IMR-90 (cell line): ENCODE results near the gene SBSN. TPM values are rescaled to one million over a fixed set of nuclear protein-coding genes. Genes with fewer than 3 reads are reported as not detected.

ENCODE experiments used
- ATAC-seq: fragments of 200-7000 bp; cut with Tn5 transposase; 2 replicates; pipeline ENCODE4 v1.9.1; 2020; ENCODE audit warnings: low read depth, mild to moderate bottlenecking, moderate library complexity
- BruUV-seq: library from RNA; stranded (reverse); fragments of 400-500 nt; replicated peaks from 2 replicates; lab custom pipeline; 2021; lab: Mats Ljungman, UMichigan
- CTCF ChIA-PET: fragments of 300-600 bp; formaldehyde crosslinking; extraction: SDS; loops from one replicate; lab custom pipeline; 2021; ENCODE audit warnings: antibody characterized with exemption; lab: Yijun Ruan, JAX
- POLR2A ChIA-PET: fragments of 300-600 bp; sonication (Branson Sonifier 250); formaldehyde crosslinking; loops from one replicate; lab custom pipeline; 2022; ENCODE audit warnings: antibody characterized with exemption; ENCODE audit not compliant: unreplicated experiment; lab: Charles Lee
- DNase-seq: peaks from one replicate; pipeline ENCODE4 v3.0.0; 2013
- H2AFZ ChIP-seq: replicated peaks from 2 replicates; pipeline ENCODE3; 2013; ENCODE audit warnings: low read length, mild to moderate bottlenecking; ENCODE audit not compliant: poor library complexity
- H2AK5ac ChIP-seq: 2 replicates; pipeline ENCODE4 v1.6.1; 2013; ENCODE audit warnings: low read depth, low read length, inconsistent platforms
- H2AK9ac ChIP-seq: replicated peaks from 2 replicates; pipeline ENCODE3; 2013; ENCODE audit warnings: mild to moderate bottlenecking, low read depth, low read length, moderate library complexity; ENCODE audit not compliant: poor library complexity
- H2BK120ac ChIP-seq: 2 replicates; pipeline ENCODE4 v1.6.1; 2013; ENCODE audit warnings: low read depth, low read length, inconsistent platforms
- H2BK15ac ChIP-seq: 3 replicates; pipeline ENCODE4 v1.6.1; 2013; ENCODE audit warnings: low read depth, low read length, inconsistent platforms
- H2BK20ac ChIP-seq: 2 replicates; pipeline ENCODE4 v1.6.1; 2013; ENCODE audit warnings: low read depth, mild to moderate bottlenecking, inconsistent platforms, low read length, moderate library complexity
- H2BK5ac ChIP-seq: 2 replicates; pipeline ENCODE4 v1.6.1; 2013; ENCODE audit warnings: mild to moderate bottlenecking, low read depth, low read length, inconsistent platforms; ENCODE audit not compliant: poor library complexity, severe bottlenecking
- H3K14ac ChIP-seq: replicated peaks from 2 replicates; pipeline ENCODE4 v1.6.1; 2013; ENCODE audit warnings: low read depth, low read length, inconsistent platforms
- H3K18ac ChIP-seq: 2 replicates; pipeline ENCODE4 v1.6.1; 2013; ENCODE audit warnings: low read depth, low read length, control low read depth
- H3K23ac ChIP-seq: 2 replicates; pipeline ENCODE4 v1.6.1; 2013; ENCODE audit warnings: low read depth, low read length, inconsistent platforms
- H3K27ac ChIP-seq: 2 replicates; pipeline ENCODE4 v1.5.1; 2013; ENCODE audit warnings: mild to moderate bottlenecking, control low read depth, low read length; ENCODE audit not compliant: insufficient read depth
- H3K27me3 ChIP-seq: 2 replicates; pipeline ENCODE4 v1.6.1; 2013; ENCODE audit warnings: low read length; ENCODE audit not compliant: control insufficient read depth, insufficient read depth
- H3K36me3 ChIP-seq: 2 replicates; pipeline ENCODE4 v1.6.1; 2013; ENCODE audit warnings: low read length, mixed read lengths; ENCODE audit not compliant: control insufficient read depth, insufficient read depth
- H3K4ac ChIP-seq: 2 replicates; pipeline ENCODE4 v1.6.1; 2013; ENCODE audit warnings: low read depth, low read length, inconsistent platforms
- H3K4me1 ChIP-seq: 2 replicates; pipeline ENCODE4 v1.6.1; 2013; ENCODE audit warnings: low read length, mixed read lengths; ENCODE audit not compliant: control insufficient read depth, insufficient read depth
- H3K4me2 ChIP-seq: 2 replicates; pipeline ENCODE4 v1.6.1; 2013; ENCODE audit warnings: low read depth, mild to moderate bottlenecking, control low read depth, low read length, moderate library complexity
- H3K4me3 ChIP-seq: 2 replicates; pipeline ENCODE4 v1.5.1; 2013; ENCODE audit warnings: low read depth, mild to moderate bottlenecking, control low read depth, low read length, moderate library complexity; ENCODE audit not compliant: insufficient read depth
- H3K56ac ChIP-seq: 2 replicates; pipeline ENCODE4 v1.6.1; 2013; ENCODE audit warnings: low read length, inconsistent platforms; ENCODE audit not compliant: insufficient read depth; ENCODE audit errors: extremely low read depth
- H3K79me1 ChIP-seq, 2 experiments: 2 replicates each; pipeline ENCODE4 v1.6.1; 2013; ENCODE audit warnings: low read length in 2 of 2, inconsistent platforms in 1 of 2, low read depth in 1 of 2
- H3K9ac ChIP-seq: 2 replicates; pipeline ENCODE4 v1.6.1; 2013; ENCODE audit warnings: low read depth, low read length, control low read depth
- H3K9me1 ChIP-seq: 2 replicates; pipeline ENCODE4 v1.6.1; 2013; ENCODE audit warnings: low read length, inconsistent platforms; ENCODE audit not compliant: insufficient read depth
- H3K9me3 ChIP-seq: 2 replicates; pipeline ENCODE4 v1.6.1; 2013; ENCODE audit warnings: low read length; ENCODE audit not compliant: control insufficient read depth, insufficient read depth
- H4K20me1 ChIP-seq: 2 replicates; pipeline ENCODE4 v1.6.1; 2013; ENCODE audit warnings: low read length, inconsistent platforms; ENCODE audit not compliant: insufficient read depth
- H4K5ac ChIP-seq: 2 replicates; pipeline ENCODE4 v1.6.1; 2013; ENCODE audit warnings: mild to moderate bottlenecking, low read depth, low read length, control low read depth
- H4K8ac ChIP-seq, 2 experiments: 2 replicates each; pipeline ENCODE4 v1.6.1; 2013; ENCODE audit warnings: low read depth in 2 of 2, low read length in 2 of 2, control low read depth in 1 of 2, inconsistent platforms in 1 of 2
- H4K91ac ChIP-seq: 2 replicates; pipeline ENCODE4 v1.6.1; 2013; ENCODE audit warnings: low read depth, low read length, inconsistent platforms; ENCODE audit not compliant: insufficient read depth
- BHLHE40 ChIP-seq: fragments of 150-350 bp; IDR thresholded peaks from 2 replicates; pipeline ENCODE4 v1.6.1; 2016; ENCODE audit warnings: mild to moderate bottlenecking, low read depth, low read length
- MAFK ChIP-seq: IDR thresholded peaks from 2 replicates; pipeline ENCODE4 v1.6.1; 2012; ENCODE audit warnings: low read depth, low read length, improper control_type of control experiment
- MXI1 ChIP-seq: IDR thresholded peaks from 2 replicates; pipeline ENCODE4 v1.6.1; 2012; ENCODE audit warnings: low read depth, mild to moderate bottlenecking, low read length, moderate library complexity, borderline replicate concordance
- NFE2L2 ChIP-seq: fragments of 150-350 bp; IDR thresholded peaks from 2 replicates; pipeline ENCODE4 v1.6.1; 2016; ENCODE audit warnings: low read depth, mild to moderate bottlenecking, low read length
- POLR2A ChIP-seq: IDR thresholded peaks from 2 replicates; pipeline ENCODE4 v1.6.1; 2012; ENCODE audit warnings: mild to moderate bottlenecking, low read depth, low read length
- SMC3 ChIP-seq: fragments of 150-350 bp; IDR thresholded peaks from 2 replicates; pipeline ENCODE4 v1.6.1; 2016; ENCODE audit warnings: low read depth, mild to moderate bottlenecking, antibody characterized with exemption, low read length, moderate library complexity
- WGBS, 2 experiments: methylation state at CpG; one replicate each; pipeline versions ENCODE4 v1.1.5 to v1.1.7; 2013; ENCODE audit warnings: missing lambda C conversion rate in 2 of 2; ENCODE audit not compliant: insufficient read length in 1 of 2; ENCODE audit errors: extremely low coverage in 2 of 2; 5-methylcytosine and 5-hydroxymethylcytosine counted together
- dilution Hi-C: fragments of 300-500 bp; cut with HindIII; formaldehyde crosslinking; loops from one replicate; pipeline ENCODE4 v1.14.3; 2018; ENCODE audit warnings: low sequenced_read_pairs; ENCODE audit not compliant: unreplicated experiment
- in situ Hi-C: fragments of 300-500 bp; cut with MboI; formaldehyde crosslinking; loops from 3 replicates; pipeline ENCODE4 v1.14.3; 2019; ENCODE audit warnings: low sequenced_read_pairs, inconsistent platforms, mixed read lengths
- intact Hi-C: fragments of 100-400 bp; cut with micrococcal nuclease; formaldehyde crosslinking; loops from 2 replicates; pipeline ENCODE4 v1.10.0; 2022
- polyA plus RNA-seq, 3 experiments: library from polyadenylated mRNA; depleted of rRNA; stranded (reverse); fragments of >200 nt; gene quantifications; 2 replicates each; pipeline ENCODE4 v1.2.3, GENCODE V29; 2012; ENCODE audit warnings: low replicate concordance in 1 of 3
- total RNA-seq: library from RNA; depleted of rRNA; stranded (reverse); fragments of >200 nt; gene quantifications from 2 replicates; pipeline ENCODE4 v1.2.3, GENCODE V29; 2012
- TF ChIP-seq, protein P1 (sequence below): fragments of 150-350 bp; IDR thresholded peaks from 2 replicates; pipeline ENCODE4 v1.6.1; 2017; ENCODE audit warnings: mild to moderate bottlenecking, antibody characterized with exemption, low read length, low read depth
- TF ChIP-seq, protein P2 (sequence below): conservative IDR thresholded peaks from 2 replicates; pipeline ENCODE4 v1.5.1; 2012; ENCODE audit warnings: mild to moderate bottlenecking, low read depth, low read length, improper control_type of control experiment
- TF ChIP-seq, protein P3 (sequence below): fragments of 150-350 bp; IDR thresholded peaks from 2 replicates; pipeline ENCODE4 v1.6.1; 2016; ENCODE audit warnings: low read depth, mild to moderate bottlenecking, low read length, moderate library complexity, borderline replicate concordance

The SBSN gene
- total and polyA plus RNA-seq, 2 of the 4 experiments (the other 2 are of a cell fraction) = 0.72 to 6.4 TPM

DNA sequence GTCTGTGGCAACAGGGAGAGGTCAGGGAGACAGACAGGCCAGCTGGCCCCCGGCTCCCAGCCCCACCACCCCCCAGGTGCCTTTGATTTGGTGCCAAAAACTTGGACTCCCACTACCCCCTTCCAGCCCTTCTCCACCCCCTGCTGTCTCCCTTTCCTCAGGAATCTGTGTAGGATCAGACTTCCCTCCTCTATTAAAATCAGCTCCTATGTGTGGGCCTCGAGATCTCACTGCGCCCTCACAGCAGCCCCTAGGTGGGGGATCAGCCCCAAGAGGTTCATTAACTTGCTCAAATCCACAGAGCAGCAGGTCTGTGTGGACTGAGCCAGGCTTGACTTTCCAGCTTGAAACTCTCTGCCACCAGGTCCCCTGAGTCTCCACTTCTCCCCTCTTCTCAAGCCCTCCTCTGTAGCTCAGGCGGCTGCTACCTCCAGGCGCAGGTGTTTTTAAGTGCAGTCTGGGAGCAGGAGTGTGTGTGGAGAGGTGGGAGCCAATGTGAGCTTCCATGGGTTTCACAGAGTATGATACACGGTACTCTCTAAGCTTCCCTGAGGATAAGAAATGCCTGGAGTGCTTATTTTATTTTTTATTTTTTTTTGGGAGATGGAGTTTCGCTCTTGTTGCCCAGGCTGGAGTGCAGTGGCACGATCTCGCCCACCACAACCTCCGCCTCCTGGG is 6.8 kb upstream of the SBSN start:
- H2BK20ac ChIP-seq = no peak overlapping the region
- H2AFZ ChIP-seq = no peak overlapping the region
- no peaks in the 10 kb centered on the region for H4K20me1 ChIP-seq
- dilution Hi-C loops = no loop called here
- H3K9me1 ChIP-seq = peaks cover 5% of the 10 kb centered on the region
- H3K4ac ChIP-seq = no peak overlapping the region
- DNase-seq = no peak
- no peak overlapping the region for H3K4me3 ChIP-seq
- H2BK5ac ChIP-seq = no peak overlapping the region
- H3K27ac ChIP-seq = no peak overlapping the region
- intact Hi-C loops = no loop called here
- no peaks in the 10 kb centered on the region for H3K79me1 ChIP-seq
- no peak overlapping the region for H3K4me2 ChIP-seq
- no peak overlapping the region for H4K8ac ChIP-seq
- no peak overlapping the region for H4K5ac ChIP-seq
- no peak overlapping the region for H2AK9ac ChIP-seq
- no peak overlapping the region; the same call in 2 of the 3 replicates for H2BK15ac ChIP-seq
- peaks cover 7% of the 10 kb centered on the region; the same call in 1 of the 2 replicates for H3K4me1 ChIP-seq
- ATAC-seq = no peak
- ChIA-PET CTCF (no interaction called here), POLR2A (no interaction called here)
- H3K36me3 ChIP-seq = no peaks in the 10 kb centered on the region
- H4K91ac ChIP-seq = no peak overlapping the region
- H3K9me3 ChIP-seq = no peaks in the 10 kb centered on the region
- H2BK120ac ChIP-seq = no peak overlapping the region
- H3K56ac ChIP-seq = no peak overlapping the region
- BruUV-seq = no TSS peak
- no peak overlapping the region for H2AK5ac ChIP-seq
- peaks cover 8% of the 10 kb centered on the region; the same call in 1 of the 2 replicates for H3K27me3 ChIP-seq
- 80% methylated on average over 2 of the region's 10 CpGs; no CpG with 5 or more reads in 1 of the 2 experiments for WGBS, 2 experiments
- no peak overlapping the region for H3K14ac ChIP-seq
- no peak overlapping the region for H3K9ac ChIP-seq
- no peak overlapping the region; the same call in 1 of the 2 replicates for H3K23ac ChIP-seq
- in situ Hi-C loops = no loop called here
- no peak for TF ChIP-seq BHLHE40
- TF ChIP-seq SMC3 = no peak
- TF ChIP-seq NFE2L2 = no peak
- TF ChIP-seq, protein P1, sequence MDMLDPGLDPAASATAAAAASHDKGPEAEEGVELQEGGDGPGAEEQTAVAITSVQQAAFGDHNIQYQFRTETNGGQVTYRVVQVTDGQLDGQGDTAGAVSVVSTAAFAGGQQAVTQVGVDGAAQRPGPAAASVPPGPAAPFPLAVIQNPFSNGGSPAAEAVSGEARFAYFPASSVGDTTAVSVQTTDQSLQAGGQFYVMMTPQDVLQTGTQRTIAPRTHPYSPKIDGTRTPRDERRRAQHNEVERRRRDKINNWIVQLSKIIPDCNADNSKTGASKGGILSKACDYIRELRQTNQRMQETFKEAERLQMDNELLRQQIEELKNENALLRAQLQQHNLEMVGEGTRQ = no peak
- TF ChIP-seq, protein P2, sequence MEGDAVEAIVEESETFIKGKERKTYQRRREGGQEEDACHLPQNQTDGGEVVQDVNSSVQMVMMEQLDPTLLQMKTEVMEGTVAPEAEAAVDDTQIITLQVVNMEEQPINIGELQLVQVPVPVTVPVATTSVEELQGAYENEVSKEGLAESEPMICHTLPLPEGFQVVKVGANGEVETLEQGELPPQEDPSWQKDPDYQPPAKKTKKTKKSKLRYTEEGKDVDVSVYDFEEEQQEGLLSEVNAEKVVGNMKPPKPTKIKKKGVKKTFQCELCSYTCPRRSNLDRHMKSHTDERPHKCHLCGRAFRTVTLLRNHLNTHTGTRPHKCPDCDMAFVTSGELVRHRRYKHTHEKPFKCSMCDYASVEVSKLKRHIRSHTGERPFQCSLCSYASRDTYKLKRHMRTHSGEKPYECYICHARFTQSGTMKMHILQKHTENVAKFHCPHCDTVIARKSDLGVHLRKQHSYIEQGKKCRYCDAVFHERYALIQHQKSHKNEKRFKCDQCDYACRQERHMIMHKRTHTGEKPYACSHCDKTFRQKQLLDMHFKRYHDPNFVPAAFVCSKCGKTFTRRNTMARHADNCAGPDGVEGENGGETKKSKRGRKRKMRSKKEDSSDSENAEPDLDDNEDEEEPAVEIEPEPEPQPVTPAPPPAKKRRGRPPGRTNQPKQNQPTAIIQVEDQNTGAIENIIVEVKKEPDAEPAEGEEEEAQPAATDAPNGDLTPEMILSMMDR = no peak
- TF ChIP-seq MXI1 = no peak
- TF ChIP-seq, protein P3, sequence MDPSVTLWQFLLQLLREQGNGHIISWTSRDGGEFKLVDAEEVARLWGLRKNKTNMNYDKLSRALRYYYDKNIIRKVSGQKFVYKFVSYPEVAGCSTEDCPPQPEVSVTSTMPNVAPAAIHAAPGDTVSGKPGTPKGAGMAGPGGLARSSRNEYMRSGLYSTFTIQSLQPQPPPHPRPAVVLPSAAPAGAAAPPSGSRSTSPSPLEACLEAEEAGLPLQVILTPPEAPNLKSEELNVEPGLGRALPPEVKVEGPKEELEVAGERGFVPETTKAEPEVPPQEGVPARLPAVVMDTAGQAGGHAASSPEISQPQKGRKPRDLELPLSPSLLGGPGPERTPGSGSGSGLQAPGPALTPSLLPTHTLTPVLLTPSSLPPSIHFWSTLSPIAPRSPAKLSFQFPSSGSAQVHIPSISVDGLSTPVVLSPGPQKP = no peak
- TF ChIP-seq MAFK = no peak
- no peak for TF ChIP-seq POLR2A
- H3K18ac ChIP-seq = no peak overlapping the region
